ENCODE data around the gene SYNPO.

The SYNPO gene

GRCh38 chr5:150605546-150605945 is 34.9 kb upstream of the SYNPO start:
- H3K27ac ChIP-seq, result no peak overlapping the region

GRCh38 chr5:150606476-150606875 is 34.0 kb upstream of the SYNPO start:
- no peak overlapping the region for H3K27ac ChIP-seq
- no peak for DNase-seq (ENCODE audit: low read depth, low spot score)

More at GRCh38 chr5:150605546-150605945, 34.9 kb upstream of the SYNPO start:
- no peak for DNase-seq (ENCODE audit: low read depth, low spot score)

GRCh38 chr5:150607105-150607504 is 33.4 kb upstream of the SYNPO start:
- no peak for DNase-seq (ENCODE audit: low read depth, low spot score)
- H3K27ac ChIP-seq, result no peak overlapping the region

- no peak overlapping the region for H3K27ac ChIP-seq
- DNase-seq (ENCODE audit: low read depth, low spot score), result no peak
These were observed 32.5 kb upstream of the SYNPO start for GRCh38 chr5:150607991-150608390.

- no peak overlapping the region for H3K27ac ChIP-seq
- no peak for DNase-seq (ENCODE audit: low read depth, low spot score)
These were observed 31.5 kb upstream of the SYNPO start for GRCh38 chr5:150608991-150609390.

GRCh38 chr5:150609843-150610584 is 30.4 kb upstream of the SYNPO start:
- DNase-seq (ENCODE audit: low read depth, low spot score), result no peak
- H3K27ac ChIP-seq, result no peak overlapping the region

- no peak overlapping the region for H3K27ac ChIP-seq
- no peak for DNase-seq (ENCODE audit: low read depth, low spot score)
These were observed 29.4 kb upstream of the SYNPO start for GRCh38 chr5:150611026-150611425.

GRCh38 chr5:150612405-150612804 is 28.1 kb upstream of the SYNPO start:
- DNase-seq (ENCODE audit: low read depth, low spot score), result no peak
- H3K27ac ChIP-seq, result no peak overlapping the region

- H3K27ac ChIP-seq, result no peak overlapping the region
- no peak for DNase-seq (ENCODE audit: low read depth, low spot score)
These were observed 27.4 kb upstream of the SYNPO start for GRCh38 chr5:150612905-150613670.

- DNase-seq (ENCODE audit: low read depth, low spot score), result no peak
- no peak overlapping the region for H3K27ac ChIP-seq
These were observed 26.3 kb upstream of the SYNPO start for GRCh38 chr5:150613991-150614660.

GRCh38 chr5:150614661-150615060 is 25.8 kb upstream of the SYNPO start:
- no peak overlapping the region for H3K27ac ChIP-seq
- no peak for DNase-seq (ENCODE audit: low read depth, low spot score)

GRCh38 chr5:150615141-150615699 is 25.2 kb upstream of the SYNPO start:
- no peak overlapping the region for H3K27ac ChIP-seq
- no peak for DNase-seq (ENCODE audit: low read depth, low spot score)

- DNase-seq (ENCODE audit: low read depth, low spot score), result no peak
- no peak overlapping the region for H3K27ac ChIP-seq
These were observed 24.4 kb upstream of the SYNPO start for GRCh38 chr5:150616024-150616470.

- DNase-seq (ENCODE audit: low read depth, low spot score), result no peak
- H3K27ac ChIP-seq, result no peak overlapping the region
These were observed 24.0 kb upstream of the SYNPO start for GRCh38 chr5:150616506-150616905.

GRCh38 chr5:150618163-150618562 is 22.3 kb upstream of the SYNPO start:
- no peak overlapping the region for H3K27ac ChIP-seq
- no peak for DNase-seq (ENCODE audit: low read depth, low spot score)

GRCh38 chr5:150618588-150619281 is 21.7 kb upstream of the SYNPO start:
- H3K27ac ChIP-seq, result no peak overlapping the region
- DNase-seq (ENCODE audit: low read depth, low spot score), result no peak

- DNase-seq (ENCODE audit: low read depth, low spot score), result no peak
- no peak overlapping the region for H3K27ac ChIP-seq
These were observed 20.9 kb upstream of the SYNPO start for GRCh38 chr5:150619359-150620230.

- DNase-seq (ENCODE audit: low read depth, low spot score), result no peak
- H3K27ac ChIP-seq, result no peak overlapping the region
These were observed 19.2 kb upstream of the SYNPO start for GRCh38 chr5:150621301-150621700.

GRCh38 chr5:150622157-150622556 is 18.3 kb upstream of the SYNPO start:
- DNase-seq (ENCODE audit: low read depth, low spot score), result no peak
- no peak overlapping the region for H3K27ac ChIP-seq

All from epithelial cell of prostate (primary cell).